SK-N-SH (cell line): ENCODE data around the gene UCP1. TPM values are rescaled to one million over a fixed set of nuclear protein-coding genes. Genes with fewer than 3 reads are reported as not detected.

ENCODE experiments used
- CTCF ChIA-PET: fragments of 300-600, 350-600 bp; formaldehyde crosslinking; extraction: SDS; loops from one replicate; lab custom pipeline; 2021; lab: Yijun Ruan, JAX
- POLR2A ChIA-PET: fragments of 350-600 bp; sonication (Branson Sonifier 250); formaldehyde crosslinking; extraction: SDS; loops from one replicate; lab custom pipeline; 2020; ENCODE audit warnings: antibody characterized with exemption, inconsistent platforms; lab: Yijun Ruan, JAX
- DNase-seq: peaks from one replicate; pipeline ENCODE4 v3.0.0; 2012
- H2AFZ ChIP-seq: fragments of 200-600 bp; sonication (generic); 2 replicates; pipeline ENCODE4 v1.8.1; 2016; ENCODE audit warnings: antibody characterized with exemption, mild to moderate bottlenecking, low read depth
- H3F3A ChIP-seq: fragments of 200-600 bp; sonication (generic); replicated peaks from 2 replicates; pipeline ENCODE3; 2016; ENCODE audit warnings: antibody characterized with exemption, mild to moderate bottlenecking; ENCODE audit not compliant: insufficient read depth
- H3K27ac ChIP-seq, 2 experiments: fragments of 200-500 bp in 1 of 2; fragments of 200-600 bp in 1 of 2; sonication (Bioruptor generic) in 1 of 2; sonication (generic), shearing (Covaris generic) in 1 of 2; 2 replicates each; pipeline versions ENCODE4 v1.5.1 to v1.6.1; 2014 to 2016; ENCODE audit warnings: low read depth in 2 of 2, inconsistent platforms in 1 of 2, low read length in 1 of 2, mild to moderate bottlenecking in 1 of 2, mixed read lengths in 1 of 2
- H3K27me3 ChIP-seq: fragments of 200-600 bp; sonication (generic), shearing (Covaris generic); 2 replicates; pipeline ENCODE4 v1.6.1; 2016; ENCODE audit warnings: mixed run types; ENCODE audit not compliant: insufficient read depth
- H3K36me3 ChIP-seq, 2 experiments: fragments of 200-500 bp in 1 of 2; fragments of 200-600 bp in 1 of 2; sonication (Bioruptor generic) in 1 of 2; sonication (generic) in 1 of 2; replicated peaks in 1 of 2; 2 replicates each; pipeline versions ENCODE3 to v1.5.1; 2014 to 2016; ENCODE audit warnings: low read length in 1 of 2, mild to moderate bottlenecking in 1 of 2; ENCODE audit not compliant: insufficient read depth in 2 of 2, control insufficient read depth in 1 of 2
- H3K4me1 ChIP-seq, 2 experiments: fragments of 200-500 bp in 1 of 2; fragments of 200-600 bp in 1 of 2; sonication (Bioruptor generic) in 1 of 2; sonication (generic), shearing (Covaris generic) in 1 of 2; 2 replicates each; pipeline versions ENCODE4 v1.5.1 to v1.6.1; 2014 to 2016; ENCODE audit warnings: low read depth in 1 of 2, low read length in 1 of 2, mixed run types in 1 of 2; ENCODE audit not compliant: insufficient read depth in 2 of 2, control insufficient read depth in 1 of 2
- H3K4me2 ChIP-seq: fragments of 200-600 bp; sonication (generic), shearing (Covaris generic); 2 replicates; pipeline ENCODE4 v1.6.1; 2017; ENCODE audit warnings: mixed run types
- H3K4me3 ChIP-seq, 2 experiments: fragments of 200-500 bp in 1 of 2; fragments of 200-600 bp in 1 of 2; sonication (Bioruptor generic) in 1 of 2; sonication (generic), shearing (Covaris generic) in 1 of 2; 2 replicates each; pipeline versions ENCODE4 v1.5.1 to v1.8.1; 2014 to 2016; ENCODE audit warnings: low read depth in 2 of 2, inconsistent platforms in 1 of 2, low read length in 1 of 2, mild to moderate bottlenecking in 1 of 2, mixed read lengths in 1 of 2, moderate library complexity in 1 of 2
- H3K79me2 ChIP-seq: fragments of 200-600 bp; sonication (generic); 2 replicates; pipeline ENCODE4 v1.8.1; 2017; ENCODE audit warnings: mild to moderate bottlenecking; ENCODE audit not compliant: insufficient read depth
- H3K9ac ChIP-seq: fragments of 200-600 bp; sonication (generic); 2 replicates; pipeline ENCODE4 v1.6.1; 2017; ENCODE audit warnings: mixed run types
- H3K9me2 ChIP-seq: fragments of 200-600 bp; sonication (generic); 2 replicates; pipeline ENCODE4 v1.6.1; 2017; ENCODE audit warnings: mixed run types
- H3K9me3 ChIP-seq: fragments of 200-600 bp; sonication (generic); 2 replicates; pipeline ENCODE4 v1.6.1; 2017; ENCODE audit warnings: mixed run types, mild to moderate bottlenecking, moderate library complexity
- H4K20me1 ChIP-seq: fragments of 200-600 bp; sonication (generic); 2 replicates; pipeline ENCODE4 v1.6.1; 2017; ENCODE audit warnings: mild to moderate bottlenecking, mixed run types; ENCODE audit not compliant: insufficient read depth
- CHD2 ChIP-seq: fragments of 150-350 bp; IDR thresholded peaks from 2 replicates; pipeline ENCODE4 v1.6.1; 2018; ENCODE audit warnings: low read length; ENCODE audit not compliant: partially characterized antibody
- CTCF ChIP-seq: fragments of 200-600 bp; sonication (generic); IDR thresholded peaks from 2 replicates; pipeline ENCODE4 v1.6.1; 2017; ENCODE audit warnings: antibody characterized with exemption, mild to moderate bottlenecking, moderate library complexity
- ELF1 ChIP-seq: IDR thresholded peaks from 2 replicates; pipeline ENCODE4 v1.4.0; 2012
- MXI1 ChIP-seq: IDR thresholded peaks from 2 replicates; pipeline ENCODE4 v1.6.1; 2012; ENCODE audit warnings: mild to moderate bottlenecking, low read depth, low read length, improper control_type of control experiment
- POLR2AphosphoS5 ChIP-seq: IDR thresholded peaks from 2 replicates; pipeline ENCODE4 v1.6.1; 2012; ENCODE audit warnings: low read depth, low read length
- RAD21 ChIP-seq: IDR thresholded peaks from 2 replicates; pipeline ENCODE4 v1.6.1; 2012; ENCODE audit warnings: mild to moderate bottlenecking, low read length
- SMC3 ChIP-seq: IDR thresholded peaks from 2 replicates; pipeline ENCODE4 v1.6.1; 2012; ENCODE audit warnings: low read depth, low read length, improper control_type of control experiment
- ZBTB33 ChIP-seq: IDR thresholded peaks from 2 replicates; pipeline ENCODE4 v1.4.0; 2012; ENCODE audit warnings: low read depth, borderline replicate concordance
- WGBS: methylation state at CpG from one replicate; pipeline ENCODE4 v1.1.6; 2017; ENCODE audit warnings: low lambda C conversion rate; 5-methylcytosine and 5-hydroxymethylcytosine counted together
- polyA plus RNA-seq, 3 experiments: library from polyadenylated mRNA; depleted of rRNA; stranded (reverse); fragments of >200 nt; gene quantifications; 2 replicates each; pipeline ENCODE4 v1.2.3, GENCODE V29; 2012

UCP1 gene
- polyA plus RNA-seq, 1 of the 3 experiments (the other 2 are of a cell fraction), result not detected

GRCh38 chr4:140600408-140600807 lies 31.6 kb upstream of the UCP1 start:
- no peaks in the 10 kb centered on the region for H3K9me3 ChIP-seq
- no peak overlapping the region for H3K27ac ChIP-seq
- no peak overlapping the region for H3K4me2 ChIP-seq
- no peaks in the 10 kb centered on the region; a peak in 1 of 4 replicates for H3K4me1 ChIP-seq
- DNase-seq, result no peak
- ChIA-PET POLR2A (no interaction called here), CTCF (interaction anchor here (1.0 to 13.0 kb wide), 3 partner anchors 8 to 270 kb away, joined by 3 to 171 read pairs (median 19); no protein-coding TSS in a partner anchor)
- 58% methylated on average over 4 of the region's 8 CpGs for WGBS
- no peaks in the 10 kb centered on the region for H4K20me1 ChIP-seq
- no peaks in the 10 kb centered on the region for H3K79me2 ChIP-seq
- H3K27me3 ChIP-seq, result 0 out of 2 replicates have a peak, but pooled peaks cover 8% of the 10 kb centered on the region
- no peaks in the 10 kb centered on the region for H3K36me3 ChIP-seq
- no peaks in the 10 kb centered on the region for H3K9me2 ChIP-seq
- no peak overlapping the region for H2AFZ ChIP-seq
- H3F3A ChIP-seq, result no peaks in the 10 kb centered on the region
- no peak overlapping the region for H3K9ac ChIP-seq
- H3K4me3 ChIP-seq, result no peak overlapping the region
- no peak for TF ChIP-seq MXI1
- TF ChIP-seq ELF1, result no peak
- TF ChIP-seq, all 33 proteins: peak for 0

- CTCF ChIA-PET, result interaction anchor here (0.8 to 1.4 kb wide), 3 partner anchors 14 to 235 kb away, joined by 3 to 4 read pairs (median 3); no protein-coding TSS in a partner anchor
Observed at GRCh38 chr4:140595065-140595464, 26.3 kb upstream of the UCP1 start.

More at GRCh38 chr4:140595065-140595464, 26.3 kb upstream of the UCP1 start:
- no peak overlapping the region for H3K4me3 ChIP-seq
- no peaks in the 10 kb centered on the region for H3K79me2 ChIP-seq
- H3K9ac ChIP-seq, result no peak overlapping the region
- H3K4me2 ChIP-seq, result no peak overlapping the region
- 37% methylated on average over 1 of the region's 1 CpG for WGBS
- no peak overlapping the region for H3K27ac ChIP-seq
- H3F3A ChIP-seq, result no peaks in the 10 kb centered on the region
- no peak for DNase-seq
- peak; percentile 31; the same call in 1 of the 2 replicates for TF ChIP-seq RAD21
- peak; percentile 9; the same call in 1 of the 2 replicates for TF ChIP-seq SMC3
- TF ChIP-seq ZBTB33, result no peak
- TF ChIP-seq CTCF, result peak; percentile 42
- TF ChIP-seq CHD2, result no peak
- TF ChIP-seq POLR2AphosphoS5, result no peak
- H2AFZ ChIP-seq, result no peak overlapping the region
- H3K9me3 ChIP-seq, result no peaks in the 10 kb centered on the region
- H3K4me1 ChIP-seq, result no peaks in the 10 kb centered on the region
- H4K20me1 ChIP-seq, result no peaks in the 10 kb centered on the region
- no peaks in the 10 kb centered on the region for H3K9me2 ChIP-seq
- POLR2A ChIA-PET, result no interaction called here
- no peaks in the 10 kb centered on the region for H3K36me3 ChIP-seq
- H3K27me3 ChIP-seq, result no peaks in the 10 kb centered on the region; the same call in 1 of the 2 replicates
